Brain microvascular endothelial cell (primary cell): ENCODE measurements around the gene GNAL.

ENCODE experiments used
- DNase-seq: peaks from one replicate; pipeline ENCODE4 v3.0.0-alpha.2; 2020
- H3K27ac ChIP-seq: fragments of 250-450 bp; sonication (Bioruptor Pico); 2 replicates; pipeline ENCODE4 v1.5.1; 2020; ENCODE audit warnings: mild to moderate bottlenecking, moderate library complexity
- H3K27me3 ChIP-seq: fragments of 250-450 bp; sonication (Bioruptor Pico); replicated peaks from 2 replicates; pipeline ENCODE4 v1.5.1; 2020; ENCODE audit warnings: mild to moderate bottlenecking
- H3K36me3 ChIP-seq: fragments of 250-450 bp; sonication (Bioruptor Pico); replicated peaks from 2 replicates; pipeline ENCODE4 v1.5.1; 2020; ENCODE audit warnings: mild to moderate bottlenecking
- H3K4me3 ChIP-seq: 2 replicates; pipeline ENCODE4 v1.5.1; 2011; ENCODE audit warnings: low read depth, mild to moderate bottlenecking, control low read depth, low read length, moderate library complexity
- in situ Hi-C: cut with HindIII; loops from 2 replicates; pipeline ENCODE4 v1.10.0; 2017; ENCODE audit warnings: low sequenced_read_pairs, low pct_ligation_motif_present
- TF ChIP-seq, protein P1 (sequence below): IDR thresholded peaks from 2 replicates; pipeline ENCODE4 v1.5.1; 2011; ENCODE audit warnings: low read depth, mild to moderate bottlenecking, moderate library complexity, low read length, control low read depth, inconsistent platforms; ENCODE audit errors: missing control alignments

The GNAL gene

DNA sequence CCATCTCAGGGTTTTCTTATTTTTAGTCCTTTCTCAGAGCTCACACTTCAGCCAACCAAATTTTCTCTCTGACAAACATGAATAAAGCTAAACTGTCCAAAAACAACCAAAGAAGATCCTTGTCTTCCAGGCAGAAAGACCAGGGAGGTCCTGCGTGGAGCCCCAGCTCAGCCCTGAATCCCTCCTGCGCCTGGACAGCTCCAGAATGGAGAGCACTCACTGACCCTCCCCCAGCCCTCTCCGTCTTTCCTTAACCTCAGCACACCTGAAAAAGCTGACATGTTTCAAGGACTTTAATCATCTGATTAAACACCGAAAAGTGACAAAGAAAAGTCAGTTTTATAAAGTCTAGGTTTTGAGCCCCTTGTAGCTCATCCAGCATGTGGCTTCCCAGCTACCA lies 22.9 kb upstream of the GNAL start:
- no peak overlapping the region for H3K4me3 ChIP-seq
- H3K27me3 ChIP-seq = peaks cover 3% of the 10 kb centered on the region
- H3K36me3 ChIP-seq = no peaks in the 10 kb centered on the region
- TF ChIP-seq, protein P1, sequence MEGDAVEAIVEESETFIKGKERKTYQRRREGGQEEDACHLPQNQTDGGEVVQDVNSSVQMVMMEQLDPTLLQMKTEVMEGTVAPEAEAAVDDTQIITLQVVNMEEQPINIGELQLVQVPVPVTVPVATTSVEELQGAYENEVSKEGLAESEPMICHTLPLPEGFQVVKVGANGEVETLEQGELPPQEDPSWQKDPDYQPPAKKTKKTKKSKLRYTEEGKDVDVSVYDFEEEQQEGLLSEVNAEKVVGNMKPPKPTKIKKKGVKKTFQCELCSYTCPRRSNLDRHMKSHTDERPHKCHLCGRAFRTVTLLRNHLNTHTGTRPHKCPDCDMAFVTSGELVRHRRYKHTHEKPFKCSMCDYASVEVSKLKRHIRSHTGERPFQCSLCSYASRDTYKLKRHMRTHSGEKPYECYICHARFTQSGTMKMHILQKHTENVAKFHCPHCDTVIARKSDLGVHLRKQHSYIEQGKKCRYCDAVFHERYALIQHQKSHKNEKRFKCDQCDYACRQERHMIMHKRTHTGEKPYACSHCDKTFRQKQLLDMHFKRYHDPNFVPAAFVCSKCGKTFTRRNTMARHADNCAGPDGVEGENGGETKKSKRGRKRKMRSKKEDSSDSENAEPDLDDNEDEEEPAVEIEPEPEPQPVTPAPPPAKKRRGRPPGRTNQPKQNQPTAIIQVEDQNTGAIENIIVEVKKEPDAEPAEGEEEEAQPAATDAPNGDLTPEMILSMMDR = no peak
- in situ Hi-C loops = no loop called here
- no peak overlapping the region for H3K27ac ChIP-seq
- no peak for DNase-seq

DNA sequence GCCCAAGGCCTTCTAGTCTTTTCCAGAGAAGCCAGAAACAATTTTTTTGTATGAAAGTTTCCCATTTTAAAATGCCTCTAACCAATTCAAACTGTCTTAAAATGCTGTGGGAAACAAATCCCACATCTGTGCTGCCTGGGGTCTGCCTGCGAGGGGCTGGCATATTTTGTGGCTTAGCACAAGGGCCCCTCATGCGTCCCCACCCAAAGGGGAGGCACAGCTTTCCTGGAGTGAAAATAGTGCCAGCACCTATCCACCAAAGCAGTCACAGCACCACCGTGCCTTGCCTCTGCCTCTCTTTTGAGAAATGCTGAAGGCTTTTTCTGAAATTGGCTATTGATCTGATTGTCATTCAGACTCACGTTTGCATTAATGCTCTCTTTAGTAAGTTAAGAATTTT lies 22.2 kb upstream of the GNAL start:
- TF ChIP-seq, protein P1 = no peak
- in situ Hi-C loops = no loop called here

DNA sequence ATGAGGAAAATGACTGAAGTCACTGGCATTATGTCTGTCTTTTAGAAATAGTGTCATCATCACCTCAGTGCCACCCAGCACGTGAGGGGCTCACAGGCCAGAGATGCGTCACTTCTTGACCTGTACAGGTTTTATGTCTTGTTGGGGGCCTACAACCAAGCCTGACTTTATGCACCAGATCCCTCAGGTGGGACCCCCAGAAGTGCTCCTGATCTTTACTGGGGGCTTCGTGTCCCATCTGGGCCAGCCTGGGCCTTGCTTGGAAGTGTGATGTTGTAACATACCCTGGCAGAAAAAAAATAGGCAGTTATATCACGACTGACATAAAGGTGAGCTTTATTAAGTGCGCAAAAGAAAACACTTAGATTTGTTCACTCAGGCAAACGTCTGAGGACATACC lies 21.5 kb upstream of the GNAL start:
- in situ Hi-C loops = no loop called here

More for the DNA sequence above, 22.2 kb upstream of the GNAL start:
- peaks cover 3% of the 10 kb centered on the region for H3K27me3 ChIP-seq
- H3K4me3 ChIP-seq = no peak overlapping the region
- no peak overlapping the region for H3K27ac ChIP-seq
- H3K36me3 ChIP-seq = no peaks in the 10 kb centered on the region
- no peak for DNase-seq

DNA sequence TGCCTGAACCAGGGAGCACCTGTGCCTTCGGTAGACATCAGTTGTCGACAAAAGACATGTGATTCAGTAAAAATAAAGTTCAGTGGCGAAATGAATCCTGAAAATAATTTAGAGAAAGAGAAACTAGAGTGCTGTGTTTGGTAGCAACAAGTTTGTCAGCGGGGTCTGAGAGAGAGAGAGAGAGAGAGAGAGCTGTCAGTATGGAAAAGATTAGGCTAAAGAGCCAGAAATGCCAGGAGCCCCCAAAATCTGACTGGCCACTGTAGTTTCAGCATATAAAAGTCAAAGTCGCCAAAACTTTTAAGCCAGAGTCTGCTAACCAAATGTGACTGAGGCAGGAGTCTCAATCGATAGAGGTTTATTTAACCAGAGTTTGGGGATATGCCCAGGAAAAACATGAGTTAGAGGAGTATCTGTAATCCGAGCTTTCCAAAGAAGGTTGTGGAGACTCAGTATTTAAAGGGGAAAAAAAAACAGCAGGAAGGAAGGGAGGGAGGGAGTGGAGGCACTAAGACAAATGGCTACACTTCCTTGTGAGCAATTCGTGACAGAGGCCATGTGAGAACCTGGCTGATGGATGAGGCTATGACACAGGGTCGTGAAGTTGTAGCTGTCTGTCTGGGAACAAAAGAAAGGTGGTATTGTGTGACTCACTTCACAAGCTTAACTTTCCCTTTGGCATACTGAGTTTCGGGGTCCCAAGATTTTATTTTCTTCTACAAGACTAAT lies 20.5 kb upstream of the GNAL start:
- DNase-seq = no peak

More for the DNA sequence above, 21.5 kb upstream of the GNAL start:
- TF ChIP-seq, protein P1 = no peak
- DNase-seq = no peak
- Histone ChIP-seq H3K4me3 (no peak overlapping the region), H3K27ac (no peak overlapping the region), H3K36me3 (no peaks in the 10 kb centered on the region), H3K27me3 (peaks cover under 1% of the 10 kb centered on the region)

DNA sequence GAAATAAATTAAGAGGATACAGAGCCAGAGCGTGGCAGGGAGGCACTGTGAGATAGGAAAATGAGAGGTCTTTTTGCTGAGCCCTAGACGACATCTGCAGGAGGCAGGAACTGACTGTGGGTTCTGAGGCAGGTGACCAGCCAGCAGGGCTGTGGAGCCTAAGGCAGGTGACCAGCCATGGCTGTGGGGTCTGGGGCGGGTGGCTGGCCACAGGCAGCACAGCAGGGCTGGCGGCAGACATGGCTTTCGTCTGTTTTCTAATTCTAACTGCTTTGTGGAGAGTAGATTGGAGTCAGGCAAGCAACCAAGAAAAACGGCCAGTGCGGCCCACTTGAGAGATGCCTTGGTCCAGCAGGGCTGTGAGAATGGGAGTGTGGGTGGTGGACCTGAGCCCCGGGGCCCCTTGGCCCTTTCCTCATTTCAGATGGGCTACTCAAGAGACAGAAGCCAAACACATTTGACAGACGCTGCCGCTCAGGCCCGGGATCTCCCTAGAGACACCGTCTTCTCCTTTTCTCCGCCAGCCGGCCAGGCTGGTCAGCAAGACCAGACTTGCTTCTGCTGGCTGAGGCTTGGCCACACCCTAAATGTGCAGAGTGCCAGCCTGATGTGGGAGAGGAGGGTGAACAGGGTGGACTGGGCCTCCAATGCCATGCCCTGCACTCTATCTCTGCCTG lies 19.7 kb upstream of the GNAL start:
- H3K4me3 ChIP-seq = no peak overlapping the region
- no peaks in the 10 kb centered on the region for H3K27me3 ChIP-seq
- H3K36me3 ChIP-seq = no peaks in the 10 kb centered on the region
- TF ChIP-seq, protein P1 = no peak
- no peak for DNase-seq
- in situ Hi-C loops = no loop called here
- H3K27ac ChIP-seq = no peak overlapping the region

More for the DNA sequence above, 20.5 kb upstream of the GNAL start:
- no peak overlapping the region for H3K4me3 ChIP-seq
- TF ChIP-seq, protein P1 = no peak
- no peak overlapping the region for H3K27ac ChIP-seq
- no peaks in the 10 kb centered on the region for H3K27me3 ChIP-seq
- no peaks in the 10 kb centered on the region for H3K36me3 ChIP-seq
- in situ Hi-C loops = no loop called here
